ENCODE measurements around the gene SNRPA.
A peak's percentile ranks its signal among the peaks of the same experiment; 100 is the strongest.

The SNRPA gene

GRCh38 chr19:40747536-40747935 lies 3.5 kb upstream of the SNRPA start:
- peaks cover 9% of the 10 kb centered on the region; the same call in 1 of the 2 replicates for H4K20me1 ChIP-seq (ENCODE audit: insufficient read depth, low read length)
- no peak for ATAC-seq (ENCODE audit: insufficient read depth, low read depth)
- peak overlapping the region; percentile 91; the same call in 1 of the 2 replicates for H3K4me2 ChIP-seq (ENCODE audit: insufficient read depth, low read length)
- TF ChIP-seq EZH2 (IDR thresholded peaks at IDR 0.05; ENCODE audit: borderline replicate concordance, low read depth, low read length, severe bottlenecking) (no peak), CTCF (IDR thresholded peaks at IDR 0.05; ENCODE audit: borderline replicate concordance, extremely low read depth, low read length, poor library complexity, severe bottlenecking) (no peak)
- H3K27ac ChIP-seq (ENCODE audit: low read length), result 0 out of 2 replicates have a peak overlapping the region, but pooled peaks have one; percentile 7
- no peaks in the 10 kb centered on the region for H3K27me3 ChIP-seq (ENCODE audit: insufficient read depth, low read length, poor library complexity)
- H3K9ac ChIP-seq (ENCODE audit: low read depth, low read length), result 0 out of 2 replicates have a peak overlapping the region, but pooled peaks have one; percentile 93
- H3K4me3 ChIP-seq (ENCODE audit: low read depth in 1 of 2, low read length in 2 of 2), result no peak overlapping the region
- H3K9me3 ChIP-seq (ENCODE audit: insufficient read depth, low read length, severe bottlenecking), result no peaks in the 10 kb centered on the region
- H3K36me3 ChIP-seq (ENCODE audit: insufficient read depth, low read length), result peaks cover 5% of the 10 kb centered on the region; the same call in 1 of the 2 replicates
- H3K79me2 ChIP-seq (ENCODE audit: insufficient read depth, low read length), result peaks cover 41% of the 10 kb centered on the region
- no peak for DNase-seq
- no peak overlapping the region for H2AFZ ChIP-seq (ENCODE audit: low read depth, low read length)
- H3K4me1 ChIP-seq (ENCODE audit: insufficient read depth, low read length), result peaks cover 28% of the 10 kb centered on the region

- Histone ChIP-seq H3K36me3 (ENCODE audit: insufficient read depth, low read length) (peaks cover 20% of the 10 kb centered on the region), H2AFZ (ENCODE audit: low read depth, low read length) (peak within 1 kb of the TSS; percentile 78), H3K4me1 (ENCODE audit: insufficient read depth, low read length) (peaks cover 51% of the 10 kb centered on the region), H3K27ac (ENCODE audit: low read length) (peak within 1 kb of the TSS; percentile 98), H3K79me2 (ENCODE audit: insufficient read depth, low read length) (peaks cover 67% of the 10 kb centered on the region), H3K9ac (ENCODE audit: low read depth, low read length) (peak within 1 kb of the TSS; percentile 93), H3K4me3 (ENCODE audit: low read depth in 1 of 2, low read length in 2 of 2) (peak within 1 kb of the TSS; percentile 63 to 75), H3K27me3 (ENCODE audit: insufficient read depth, low read length, poor library complexity) (no peaks in the 10 kb centered on the region), H4K20me1 (ENCODE audit: insufficient read depth, low read length) (peaks cover 27% of the 10 kb centered on the region), H3K9me3 (ENCODE audit: insufficient read depth, low read length, severe bottlenecking) (no peaks in the 10 kb centered on the region), H3K4me2 (ENCODE audit: insufficient read depth, low read length) (peak within 1 kb of the TSS; percentile 91)
- TF ChIP-seq EZH2 (IDR thresholded peaks at IDR 0.05; ENCODE audit: borderline replicate concordance, low read depth, low read length, severe bottlenecking), result no peak
- no peak for TF ChIP-seq CTCF (IDR thresholded peaks at IDR 0.05; ENCODE audit: borderline replicate concordance, extremely low read depth, low read length, poor library complexity, severe bottlenecking)
- DNase-seq (peak; percentile 100), ATAC-seq (ENCODE audit: insufficient read depth, low read depth) (peak; percentile 89)
Observed at GRCh38 chr19:40750058-40750873, 737 bp upstream of the SNRPA start, which contains the start of gene ACTMAP. ACTMAP (minus strand) TSS chr19:40750477; CDS start chr19:40749803, 674 bp downstream.

GRCh38 chr19:40752257-40752781 lies 1.3 kb downstream of the SNRPA start:
- peaks cover 66% of the 10 kb centered on the region for H3K4me1 ChIP-seq (ENCODE audit: insufficient read depth, low read length)
- H4K20me1 ChIP-seq (ENCODE audit: insufficient read depth, low read length), result peaks cover 47% of the 10 kb centered on the region
- H3K27me3 ChIP-seq (ENCODE audit: insufficient read depth, low read length, poor library complexity), result no peaks in the 10 kb centered on the region
- DNase-seq (peak; percentile 31), ATAC-seq (ENCODE audit: insufficient read depth, low read depth) (no peak)
- no peak overlapping the region for H2AFZ ChIP-seq (ENCODE audit: low read depth, low read length)
- peak overlapping the region; percentile 67 for H3K4me2 ChIP-seq (ENCODE audit: insufficient read depth, low read length)
- H3K36me3 ChIP-seq (ENCODE audit: insufficient read depth, low read length), result peaks cover 40% of the 10 kb centered on the region
- peak overlapping the region; percentile 70 for H3K9ac ChIP-seq (ENCODE audit: low read depth, low read length)
- TF ChIP-seq CTCF (IDR thresholded peaks at IDR 0.05; ENCODE audit: borderline replicate concordance, extremely low read depth, low read length, poor library complexity, severe bottlenecking), result no peak
- no peak for TF ChIP-seq EZH2 (IDR thresholded peaks at IDR 0.05; ENCODE audit: borderline replicate concordance, low read depth, low read length, severe bottlenecking)
- peak overlapping the region; percentile 98 for H3K27ac ChIP-seq (ENCODE audit: low read length)
- H3K4me3 ChIP-seq (ENCODE audit: low read depth in 1 of 2, low read length in 2 of 2), result peak overlapping the region; percentile 48 to 69; a peak in 3 of 4 replicates
- H3K79me2 ChIP-seq (ENCODE audit: insufficient read depth, low read length), result peaks cover 87% of the 10 kb centered on the region
- H3K9me3 ChIP-seq (ENCODE audit: insufficient read depth, low read length, severe bottlenecking), result no peaks in the 10 kb centered on the region
